HEK293T (cell line): ENCODE results near the gene ASPM.

Experiments
- ARNT ChIP-seq: fragments of 450-650 bp; IDR thresholded peaks from 2 replicates; pipeline ENCODE4 v1.6.1; 2017; ENCODE audit warnings: mild to moderate bottlenecking
- BHLHE40 ChIP-seq: fragments of 450-650 bp; IDR thresholded peaks from 2 replicates; pipeline ENCODE4 v1.6.1; 2016; ENCODE audit warnings: mild to moderate bottlenecking, moderate library complexity, borderline replicate concordance
- CTBP1 ChIP-seq: fragments of 450-650 bp; IDR thresholded peaks from 2 replicates; pipeline ENCODE4 v1.6.1; 2016; ENCODE audit warnings: borderline replicate concordance
- FOXK2 ChIP-seq: fragments of 450-650 bp; IDR thresholded peaks from 2 replicates; pipeline ENCODE4 v1.6.1; 2016; ENCODE audit warnings: mild to moderate bottlenecking
- FOXM1 ChIP-seq: fragments of 450-650 bp; IDR thresholded peaks from 2 replicates; pipeline ENCODE4 v1.6.1; 2017; ENCODE audit warnings: mild to moderate bottlenecking, borderline replicate concordance
- LEF1 ChIP-seq: fragments of 450-650 bp; IDR thresholded peaks from 2 replicates; pipeline ENCODE4 v1.6.1; 2017; ENCODE audit warnings: mild to moderate bottlenecking, borderline replicate concordance
- NFRKB ChIP-seq: fragments of 450-650 bp; IDR thresholded peaks from 2 replicates; pipeline ENCODE4 v1.6.1; 2016; ENCODE audit warnings: mild to moderate bottlenecking, moderate library complexity
- SP1 ChIP-seq: fragments of 450-650 bp; IDR thresholded peaks from 2 replicates; pipeline ENCODE4 v1.6.1; 2017
- TARDBP ChIP-seq: fragments of 450-650 bp; IDR thresholded peaks from 2 replicates; pipeline ENCODE4 v1.6.1; 2016
- TF ChIP-seq, protein P1 (sequence below): fragments of 450-650 bp; IDR thresholded peaks from 2 replicates; pipeline ENCODE4 v1.6.1; 2016

GRCh38 chr1:197173571-197174507 lies 27.4 kb upstream of the ASPM start:
- TF ChIP-seq SP1 (no peak), FOXK2 (no peak), BHLHE40 (no peak), NFRKB (no peak), FOXM1 (no peak), ARNT (no peak), TARDBP (no peak), CTBP1 (no peak), LEF1 (no peak)
- TF ChIP-seq, protein P1, sequence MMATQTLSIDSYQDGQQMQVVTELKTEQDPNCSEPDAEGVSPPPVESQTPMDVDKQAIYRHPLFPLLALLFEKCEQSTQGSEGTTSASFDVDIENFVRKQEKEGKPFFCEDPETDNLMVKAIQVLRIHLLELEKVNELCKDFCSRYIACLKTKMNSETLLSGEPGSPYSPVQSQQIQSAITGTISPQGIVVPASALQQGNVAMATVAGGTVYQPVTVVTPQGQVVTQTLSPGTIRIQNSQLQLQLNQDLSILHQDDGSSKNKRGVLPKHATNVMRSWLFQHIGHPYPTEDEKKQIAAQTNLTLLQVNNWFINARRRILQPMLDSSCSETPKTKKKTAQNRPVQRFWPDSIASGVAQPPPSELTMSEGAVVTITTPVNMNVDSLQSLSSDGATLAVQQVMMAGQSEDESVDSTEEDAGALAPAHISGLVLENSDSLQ, result no peak
